SKM-1 treated with dmso at 0.1 percent for 144 hours (cell line): ENCODE data around the gene NPAS2.

Experiments
- DNase-seq: peaks from one replicate; lab custom pipeline; 2025; ENCODE audit not compliant: unreplicated experiment; lab: John Stamatoyannopoulos, UW

Gene NPAS2

GRCh38 chr2:100962366-100963025 is 142.6 kb downstream of the NPAS2 start:
- DNase-seq, result no peak

GRCh38 chr2:100963026-100963375 is 143.1 kb downstream of the NPAS2 start:
- DNase-seq, result no peak

GRCh38 chr2:100964222-100964621 is 144.3 kb downstream of the NPAS2 start:
- no peak for DNase-seq

GRCh38 chr2:100964681-100965169 is 144.8 kb downstream of the NPAS2 start:
- DNase-seq, result no peak

- no peak for DNase-seq
Measured at GRCh38 chr2:100965596-100965995, 145.7 kb downstream of the NPAS2 start.

- no peak for DNase-seq
Measured at GRCh38 chr2:100967716-100968115, 147.8 kb downstream of the NPAS2 start.

GRCh38 chr2:100968146-100969145 is 148.5 kb downstream of the NPAS2 start:
- DNase-seq, result no peak

GRCh38 chr2:100969998-100970397 is 150.1 kb downstream of the NPAS2 start:
- DNase-seq, result no peak

GRCh38 chr2:100971221-100971620 is 151.3 kb downstream of the NPAS2 start:
- DNase-seq, result no peak

- no peak for DNase-seq
Measured at GRCh38 chr2:100972452-100972851, 152.5 kb downstream of the NPAS2 start.

GRCh38 chr2:100974712-100975520 is 155.0 kb downstream of the NPAS2 start:
- DNase-seq, result no peak

- no peak for DNase-seq
Measured at GRCh38 chr2:100975521-100975785, 155.5 kb downstream of the NPAS2 start.

GRCh38 chr2:100976061-100976460 is 156.1 kb downstream of the NPAS2 start:
- no peak for DNase-seq

- no peak for DNase-seq
Measured at GRCh38 chr2:100976645-100977391, 156.9 kb downstream of the NPAS2 start.

GRCh38 chr2:100977511-100977910 is 157.6 kb downstream of the NPAS2 start:
- DNase-seq, result no peak

- DNase-seq, result no peak
Measured at GRCh38 chr2:100978582-100979191, 158.7 kb downstream of the NPAS2 start.

GRCh38 chr2:100980046-100980445 is 160.1 kb downstream of the NPAS2 start:
- DNase-seq, result no peak

GRCh38 chr2:100981011-100981410 is 161.1 kb downstream of the NPAS2 start:
- DNase-seq, result no peak

- no peak for DNase-seq
Measured at GRCh38 chr2:100982431-100982861, 162.5 kb downstream of the NPAS2 start.

- no peak for DNase-seq
Measured at GRCh38 chr2:100983201-100983600, 163.3 kb downstream of the NPAS2 start.
